GM19035 (cell line): ENCODE results near the gene SASH1.

Experiments
- ATAC-seq: cut with Tn5 transposase; IDR thresholded peaks from one replicate; pipeline ENCODE4 v1.9.1; 2021; ENCODE audit not compliant: unreplicated experiment

Gene SASH1

GRCh38 chr6:148491638-148492251 is 149.1 kb downstream of the SASH1 start:
- ATAC-seq = no peak

GRCh38 chr6:148492654-148493290 is 150.1 kb downstream of the SASH1 start:
- ATAC-seq = no peak

GRCh38 chr6:148493424-148493823 is 150.8 kb downstream of the SASH1 start:
- ATAC-seq = no peak

DNA sequence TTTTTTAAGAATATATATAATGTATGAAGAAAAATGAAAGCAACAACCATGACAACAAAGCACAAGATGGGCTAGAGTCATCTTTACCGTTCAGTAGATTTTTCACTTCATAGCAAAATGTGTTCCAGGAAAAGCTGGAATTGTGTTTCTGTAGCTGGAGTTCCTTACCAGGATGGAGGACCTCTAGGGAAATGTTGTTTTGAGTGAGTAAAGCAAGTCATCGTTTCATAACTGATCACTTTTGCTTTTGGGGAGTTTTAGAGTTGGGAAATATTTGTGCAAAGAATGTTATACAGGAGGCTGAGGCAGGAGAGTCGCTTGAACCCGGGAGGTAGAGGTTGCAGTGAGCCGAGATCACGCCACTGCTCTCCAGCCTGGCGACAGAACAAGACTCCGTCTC is 151.6 kb downstream of the SASH1 start:
- no peak for ATAC-seq

- no peak for ATAC-seq
These were observed 152.4 kb downstream of the SASH1 start for GRCh38 chr6:148495029-148495428.

DNA sequence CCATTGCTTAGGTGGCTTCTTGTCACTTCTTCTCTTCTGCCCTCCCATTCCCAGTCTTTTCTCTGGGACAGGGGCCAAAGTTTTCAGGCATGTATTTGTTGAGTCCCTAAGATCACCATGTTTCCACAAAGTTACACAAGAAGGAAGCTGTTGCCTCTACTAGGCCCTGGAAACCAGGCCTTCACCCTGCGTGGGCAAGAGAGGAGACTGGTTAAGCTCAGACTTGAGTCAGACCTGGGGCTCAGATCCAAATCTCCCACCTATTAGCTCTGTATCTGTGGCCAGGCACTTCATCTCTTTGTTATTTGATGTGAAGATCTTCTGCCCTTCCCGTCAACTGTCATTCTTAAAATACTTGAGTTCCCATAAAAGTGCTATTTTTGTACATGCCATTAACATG is 154.6 kb downstream of the SASH1 start:
- no peak for ATAC-seq

- ATAC-seq = no peak
These were observed 155.1 kb downstream of the SASH1 start for GRCh38 chr6:148497717-148498116.

DNA sequence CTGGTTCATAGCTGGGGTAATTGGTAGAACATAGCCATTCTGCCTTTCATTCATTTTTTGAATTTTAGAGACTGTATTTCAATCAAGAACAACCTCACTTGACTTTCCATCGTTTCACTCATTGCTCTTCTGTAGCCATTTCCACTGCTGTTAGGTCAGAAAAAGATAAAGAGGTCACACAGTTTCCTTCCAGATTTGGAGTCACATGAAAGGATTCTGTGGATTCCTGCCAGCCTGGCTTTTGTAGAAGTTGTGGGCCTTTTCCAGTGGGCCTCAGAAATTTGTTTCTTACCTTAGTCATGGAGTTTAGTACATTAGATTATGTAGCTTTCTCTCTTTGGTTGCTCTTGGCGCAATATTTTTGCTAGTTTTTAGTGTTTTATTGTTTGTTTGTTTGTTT is 157.8 kb downstream of the SASH1 start:
- no peak for ATAC-seq

GRCh38 chr6:148501178-148501590 is 158.5 kb downstream of the SASH1 start:
- no peak for ATAC-seq

- no peak for ATAC-seq
These were observed 159.6 kb downstream of the SASH1 start for GRCh38 chr6:148502083-148502772.

DNA sequence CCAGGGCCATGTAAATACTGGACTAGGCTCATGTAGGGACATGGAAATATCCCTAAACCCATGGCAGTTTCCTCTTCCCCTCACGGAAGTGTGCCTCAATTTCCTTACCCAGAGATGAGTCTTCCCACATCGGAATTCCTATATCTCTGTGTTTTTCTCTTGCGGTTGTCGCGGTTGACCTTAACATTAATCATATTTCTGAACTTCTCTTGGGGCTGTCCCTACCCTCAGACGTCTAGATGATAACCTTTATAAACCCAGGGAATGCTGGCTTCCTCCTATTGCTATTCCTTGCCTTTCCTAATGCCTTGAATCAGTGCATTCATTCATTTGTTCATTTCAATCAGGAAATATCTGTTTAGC is 160.1 kb downstream of the SASH1 start:
- ATAC-seq = no peak

DNA sequence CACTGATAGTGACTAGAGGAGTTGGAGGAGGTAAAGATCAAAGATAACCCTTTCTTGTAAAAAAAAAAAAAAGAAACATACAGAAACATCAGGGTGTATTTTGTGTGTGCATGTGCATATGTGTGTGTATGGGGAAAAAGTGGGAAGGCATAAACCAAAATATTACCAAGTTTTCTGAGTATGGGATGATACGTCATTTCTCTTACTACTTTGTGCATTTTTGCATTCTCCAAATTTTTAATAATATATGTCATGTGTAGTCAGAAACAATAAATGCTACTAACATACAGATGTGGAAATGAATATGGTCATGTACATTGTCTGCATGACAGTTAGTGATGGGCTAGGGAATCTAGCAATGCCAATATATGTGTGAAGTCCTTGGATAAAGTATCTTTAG is 161.1 kb downstream of the SASH1 start:
- no peak for ATAC-seq

DNA sequence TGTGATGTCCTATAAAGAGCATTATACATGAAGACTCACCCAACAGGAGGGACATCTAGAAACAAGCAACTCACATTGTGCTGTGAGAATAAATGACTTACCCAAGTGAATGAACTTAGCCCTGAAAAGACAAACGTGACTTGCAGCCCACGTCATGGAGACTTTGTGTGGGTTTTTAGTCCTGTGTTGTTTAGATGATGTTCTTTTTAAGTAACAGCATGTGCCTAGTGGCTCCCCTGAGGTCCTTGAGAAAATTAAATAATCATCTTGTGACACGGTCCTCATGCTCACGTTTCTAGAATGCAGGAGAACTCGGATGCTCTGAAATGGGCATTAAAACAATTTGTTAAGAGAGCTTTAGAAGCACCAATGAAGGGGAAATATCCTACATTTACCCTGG is 165.1 kb downstream of the SASH1 start:
- ATAC-seq = no peak

GRCh38 chr6:148508401-148509041 is 165.9 kb downstream of the SASH1 start:
- ATAC-seq = no peak

DNA sequence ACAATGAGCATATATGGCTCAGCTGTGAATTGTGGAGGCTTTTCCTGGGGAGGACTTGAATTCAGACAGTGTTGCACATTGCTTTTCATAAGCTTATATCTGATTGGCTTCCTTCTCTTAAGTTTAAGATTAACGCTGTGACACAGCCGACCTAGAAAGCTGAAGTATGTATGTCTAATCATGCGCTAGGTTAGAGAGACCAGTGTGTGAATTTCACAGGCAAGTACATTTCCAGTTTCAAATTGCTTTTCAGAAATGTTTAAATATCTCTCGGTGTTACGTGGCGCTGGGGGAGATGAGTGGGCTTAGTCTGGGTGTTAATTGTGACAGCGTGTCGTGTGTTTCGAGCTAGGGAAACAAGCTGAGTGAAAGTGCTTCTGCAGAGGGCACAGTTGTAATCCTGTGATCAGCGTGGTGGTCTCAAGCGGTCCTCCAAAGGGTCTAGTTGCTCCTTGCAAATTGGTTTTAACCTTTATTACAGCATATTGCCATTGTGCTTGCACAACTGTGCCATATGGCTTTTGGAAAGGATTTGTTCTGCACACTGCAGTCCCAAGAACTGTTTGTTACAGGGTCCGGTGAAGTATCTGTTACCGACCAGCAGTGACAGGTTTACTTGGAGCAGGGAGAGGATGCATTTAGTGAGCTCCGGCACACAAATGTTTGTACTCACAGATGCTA is 166.6 kb downstream of the SASH1 start:
- ATAC-seq = peak; percentile 37

DNA sequence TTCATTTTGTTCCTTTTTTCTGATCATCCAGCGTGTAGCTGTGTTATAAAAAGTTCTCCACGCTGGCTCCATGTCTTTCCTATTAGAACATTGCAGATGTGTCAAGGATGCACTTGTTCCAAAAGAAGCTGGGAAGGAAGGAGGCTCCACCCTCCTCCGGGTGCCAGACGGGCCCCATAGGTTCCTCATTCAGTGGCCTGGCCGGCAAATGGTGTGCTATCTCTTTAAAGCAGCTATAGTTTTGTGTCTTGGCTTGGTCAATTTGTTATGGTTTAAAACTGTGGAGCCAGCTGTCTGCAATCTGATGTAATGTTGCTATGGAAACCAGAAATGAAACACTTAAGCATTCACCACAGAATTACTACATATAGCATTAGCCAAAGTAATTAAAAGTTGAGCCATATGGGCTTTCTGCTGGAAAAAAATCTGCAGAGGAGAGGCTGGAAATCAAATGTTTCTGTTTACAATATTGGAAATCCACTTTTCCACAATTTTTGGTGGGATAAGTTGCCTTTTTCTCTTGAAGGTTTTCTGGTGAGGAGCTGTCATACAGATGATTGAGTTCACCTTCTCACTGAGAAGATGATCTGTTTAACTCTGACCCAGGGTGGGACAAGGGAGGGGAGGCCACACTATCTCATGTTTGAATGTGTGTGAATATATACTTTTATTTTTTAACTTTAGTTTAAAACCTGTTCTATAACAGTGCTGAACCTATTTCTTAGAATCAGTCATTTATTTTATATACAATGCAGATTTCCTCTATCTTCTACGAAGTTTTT is 167.4 kb downstream of the SASH1 start:
- peak; percentile 79 for ATAC-seq

- no peak for ATAC-seq
These were observed 170.8 kb downstream of the SASH1 start for GRCh38 chr6:148513145-148514071.

- ATAC-seq = no peak
These were observed 171.6 kb downstream of the SASH1 start for GRCh38 chr6:148514091-148514845.

DNA sequence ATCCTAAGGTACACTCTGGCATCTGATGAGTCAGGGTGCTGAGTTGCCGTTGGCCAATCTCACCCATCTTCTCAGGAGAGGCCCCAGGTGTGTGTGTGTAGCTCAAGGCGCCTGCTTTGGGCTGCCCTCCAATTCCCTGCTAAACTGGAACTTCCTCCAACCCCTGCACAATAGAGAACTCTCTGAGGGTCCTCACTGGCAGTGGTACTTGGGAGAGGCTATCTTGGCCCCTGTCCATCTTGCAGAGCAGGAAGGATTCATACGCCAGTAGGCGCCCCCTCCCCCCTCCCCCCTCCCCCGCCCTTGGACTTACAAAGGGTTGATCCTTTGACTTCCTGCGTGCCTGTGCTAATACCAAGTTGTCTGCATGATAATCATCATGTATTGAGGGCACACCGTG is 173.6 kb downstream of the SASH1 start:
- no peak for ATAC-seq
